GM19463 (cell line): ENCODE results near the gene GRIN2A.

Source experiments
- ATAC-seq: cut with Tn5 transposase; IDR thresholded peaks from one replicate; pipeline ENCODE4 v1.9.1; 2021; ENCODE audit warnings: mild to moderate bottlenecking, moderate library complexity; ENCODE audit not compliant: unreplicated experiment

GRIN2A gene

GRCh38 chr16:9791556-9791955, 390.7 kb downstream of the GRIN2A start:
- ATAC-seq: no peak

DNA sequence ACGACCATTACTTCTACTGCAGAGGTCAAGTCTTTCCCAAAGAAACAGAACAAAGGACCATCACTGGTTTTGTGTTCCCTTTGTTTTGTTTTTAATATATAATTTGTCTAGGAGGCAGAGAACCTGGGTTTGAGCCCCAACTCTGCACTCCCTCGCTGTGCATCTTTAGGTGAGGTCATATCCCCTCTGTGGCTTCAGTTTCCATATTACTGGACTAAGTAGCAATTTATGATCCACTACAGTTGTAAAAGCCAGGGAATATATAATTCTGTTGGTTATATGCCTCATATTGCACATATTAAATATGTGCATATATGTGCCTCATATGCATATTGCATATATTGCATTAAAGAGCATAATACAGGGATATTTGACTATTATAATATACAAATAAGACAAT, 392.0 kb downstream of the GRIN2A start:
- ATAC-seq: no peak

DNA sequence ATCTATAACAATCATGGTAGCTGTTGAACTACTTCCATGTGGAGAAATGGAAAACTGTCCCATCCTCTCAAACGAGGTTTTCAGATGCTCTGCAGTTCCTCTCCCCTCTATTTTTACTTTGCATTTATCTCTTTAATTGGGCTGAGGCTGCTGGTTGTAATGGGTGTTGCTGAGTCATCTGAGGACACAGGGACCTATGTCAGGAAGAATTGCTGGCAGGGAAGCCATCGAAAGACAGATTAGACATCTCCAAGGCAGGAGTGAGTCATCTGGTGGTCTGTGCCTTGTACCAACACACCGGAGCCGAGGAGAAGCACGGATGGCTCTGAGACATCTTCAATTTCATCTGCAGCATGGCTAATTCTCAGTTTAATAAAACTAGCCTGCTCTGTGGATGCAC, 394.5 kb downstream of the GRIN2A start:
- no peak for ATAC-seq

GRCh38 chr16:9780831-9781230, 401.4 kb downstream of the GRIN2A start:
- ATAC-seq: no peak

- no peak for ATAC-seq
Measured at GRCh38 chr16:9778849-9779248, 403.4 kb downstream of the GRIN2A start.

DNA sequence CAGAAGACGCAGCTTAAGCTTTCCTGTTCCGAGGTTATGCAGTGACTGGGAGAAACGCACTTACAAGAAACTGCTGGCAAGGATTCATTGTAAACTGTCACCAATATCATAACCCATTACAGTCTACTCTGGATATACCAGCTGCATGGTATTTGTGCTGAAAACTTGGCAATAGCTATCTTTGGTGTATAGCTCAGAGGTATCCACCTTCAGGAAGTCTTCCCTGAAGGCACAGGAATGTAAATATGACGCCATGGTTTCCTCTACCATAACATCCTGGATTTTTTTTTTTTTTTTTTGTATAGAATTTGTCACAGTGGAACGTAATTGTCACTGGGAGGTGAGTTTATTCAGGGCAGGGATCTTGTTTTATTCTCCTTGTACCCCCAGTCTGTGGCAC, 406.2 kb downstream of the GRIN2A start:
- no peak for ATAC-seq

DNA sequence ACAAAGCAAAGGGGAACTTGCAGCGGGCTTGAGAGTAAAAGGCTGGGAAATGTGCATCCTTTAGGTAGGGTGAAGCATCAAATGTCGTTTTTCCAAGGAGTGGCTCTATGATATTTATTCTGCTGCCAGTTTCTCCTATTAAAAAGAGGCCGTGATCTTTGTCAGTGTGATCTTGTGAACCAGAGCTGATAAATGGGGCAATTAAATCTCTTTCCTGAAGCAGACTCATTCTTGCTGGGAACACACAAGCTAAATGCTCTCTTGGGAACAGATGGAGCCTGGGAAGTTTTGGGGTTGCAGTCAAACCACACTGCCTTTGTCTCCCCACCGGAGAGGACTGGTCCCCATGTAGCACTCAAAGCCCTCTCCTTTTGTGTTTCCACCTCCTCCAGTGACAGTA, 408.9 kb downstream of the GRIN2A start:
- no peak for ATAC-seq

DNA sequence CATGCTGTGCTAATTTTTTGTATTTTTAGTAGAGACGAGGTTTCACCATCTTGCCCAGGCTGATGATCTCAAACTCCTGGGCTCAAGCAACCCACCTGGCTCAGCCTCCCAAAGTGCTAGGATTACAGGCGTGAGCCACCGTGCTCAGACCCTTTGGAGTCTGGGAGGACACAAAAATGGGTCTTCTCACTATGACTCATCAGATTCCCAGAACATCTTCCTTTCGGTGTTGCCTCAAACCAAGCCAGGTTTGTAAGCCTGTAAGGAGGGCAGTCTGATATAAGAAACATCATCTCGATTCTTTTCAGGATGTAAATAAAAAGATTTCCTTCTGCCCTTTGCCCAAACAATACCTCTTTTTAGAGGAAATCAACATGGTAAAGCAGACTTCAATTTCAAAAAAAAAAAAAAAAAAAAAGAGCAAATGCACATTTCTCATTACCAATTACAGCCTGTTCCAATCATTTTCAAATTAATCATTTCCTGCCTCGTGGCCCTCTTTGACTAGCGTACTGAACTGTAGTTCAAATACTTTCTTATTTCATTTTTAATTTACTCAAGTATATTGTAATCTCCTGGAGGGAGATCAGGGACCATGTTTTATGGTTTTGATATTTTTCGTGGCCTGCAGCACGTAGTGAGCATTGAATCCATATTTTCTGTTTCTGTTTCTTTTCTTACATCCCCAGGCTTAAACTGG, 409.6 kb downstream of the GRIN2A start:
- no peak for ATAC-seq

- ATAC-seq: no peak
Measured at GRCh38 chr16:9766891-9767290, 415.3 kb downstream of the GRIN2A start.

DNA sequence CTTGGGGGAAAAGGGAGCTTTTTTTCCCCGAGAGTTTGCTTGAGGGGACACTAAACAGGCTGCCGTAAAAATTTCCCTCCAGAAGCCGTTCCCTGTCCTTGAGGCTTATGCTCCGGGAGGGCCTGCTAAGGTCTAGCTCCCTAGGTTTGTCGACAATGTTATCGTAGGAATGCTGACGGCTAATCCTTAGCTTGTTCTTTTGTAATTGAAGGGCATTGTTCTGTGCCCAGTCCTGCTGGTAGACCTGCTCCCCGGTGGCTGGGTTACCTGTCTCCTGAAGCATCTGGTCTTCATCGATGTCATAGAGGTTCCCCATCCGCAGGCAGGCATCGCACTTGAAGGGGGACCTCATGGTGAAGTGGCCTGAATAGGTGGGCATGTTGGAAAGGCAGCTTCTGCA, 418.7 kb downstream of the GRIN2A start:
- ATAC-seq: no peak

- no peak for ATAC-seq
Measured at GRCh38 chr16:9761870-9762269, 420.4 kb downstream of the GRIN2A start.

GRCh38 chr16:9757687-9758086, 424.5 kb downstream of the GRIN2A start:
- no peak for ATAC-seq

DNA sequence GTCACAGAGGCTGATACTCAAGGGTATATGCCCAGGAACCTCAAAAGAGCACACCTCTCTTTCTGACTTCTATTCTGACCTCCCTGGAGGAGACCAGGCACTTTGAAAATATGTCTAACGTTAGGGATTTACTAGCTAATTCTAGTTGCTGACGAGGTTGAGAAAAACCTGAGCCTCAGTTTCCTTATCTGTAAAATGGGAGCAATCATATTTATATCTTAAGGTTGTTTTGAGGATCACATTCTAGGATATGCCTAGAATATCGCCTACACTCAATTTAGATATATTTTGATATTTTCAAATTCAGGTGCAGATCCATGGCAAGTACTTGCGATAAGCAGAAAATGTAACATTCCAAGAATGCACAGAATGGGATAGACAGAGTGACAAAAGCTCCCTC, 425.8 kb downstream of the GRIN2A start:
- ATAC-seq: no peak

DNA sequence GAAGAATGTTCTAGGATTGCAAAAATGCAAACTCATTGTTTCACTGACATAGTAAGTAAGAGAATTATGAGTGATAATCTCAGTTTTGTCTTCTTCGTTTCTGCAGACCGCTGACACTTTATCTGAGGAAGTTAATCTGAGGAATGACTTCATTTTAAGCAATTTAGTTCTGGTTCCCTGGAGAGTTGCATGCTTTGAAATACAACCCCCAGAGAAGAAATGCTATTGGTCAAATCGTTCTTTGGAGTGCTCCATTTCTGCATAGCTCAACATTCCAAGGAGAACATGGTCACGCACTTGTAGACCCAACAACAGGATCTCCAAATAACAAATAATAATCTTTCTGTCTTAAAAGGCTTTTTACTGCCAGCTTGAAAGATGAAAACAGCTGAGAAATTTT, 427.1 kb downstream of the GRIN2A start:
- ATAC-seq: no peak

- no peak for ATAC-seq
Measured at GRCh38 chr16:9741776-9742175, 440.5 kb downstream of the GRIN2A start.

DNA sequence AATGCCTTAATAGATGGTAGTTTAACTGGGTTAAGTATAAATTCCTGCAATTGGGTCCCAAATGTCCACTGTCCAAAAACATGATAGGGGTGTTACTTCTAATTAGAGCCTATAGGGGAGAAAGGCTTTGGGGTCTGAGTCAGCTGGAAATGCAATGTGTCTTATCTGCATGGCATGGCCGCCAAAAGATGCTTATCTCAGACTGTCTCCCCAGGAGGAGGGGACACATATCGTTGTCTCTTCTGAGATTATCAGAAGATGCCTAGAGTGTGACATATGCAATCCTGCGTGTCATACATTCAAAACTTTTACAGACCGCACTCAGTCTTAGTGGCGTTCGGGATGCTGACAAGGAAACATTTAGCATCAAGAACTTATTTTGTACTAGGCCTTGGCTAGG, 442.9 kb downstream of the GRIN2A start:
- ATAC-seq: no peak

DNA sequence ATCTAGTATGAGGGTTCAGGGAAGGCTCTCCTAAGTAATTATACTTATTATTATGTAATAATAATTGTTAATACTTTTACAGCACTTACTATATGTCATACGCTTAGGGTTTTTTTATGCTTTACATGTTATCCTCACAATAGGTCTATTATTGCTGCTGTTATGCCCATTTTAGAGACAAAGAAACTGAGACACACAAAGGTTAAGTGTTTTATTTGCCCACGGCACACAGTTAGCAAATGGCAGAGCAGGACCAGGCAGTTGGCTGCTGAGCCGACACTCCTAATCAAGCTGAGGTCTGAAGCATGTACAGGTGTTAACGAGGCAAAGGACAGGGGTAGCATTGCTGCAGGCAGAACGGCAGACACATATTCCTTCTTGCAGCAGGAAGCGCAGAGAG, 443.5 kb downstream of the GRIN2A start:
- no peak for ATAC-seq

GRCh38 chr16:9736547-9736946, 445.7 kb downstream of the GRIN2A start:
- ATAC-seq: no peak

GRCh38 chr16:9723136-9723535, 459.1 kb downstream of the GRIN2A start:
- ATAC-seq: no peak

- no peak for ATAC-seq
Measured at GRCh38 chr16:9713907-9714306, 468.3 kb downstream of the GRIN2A start.

DNA sequence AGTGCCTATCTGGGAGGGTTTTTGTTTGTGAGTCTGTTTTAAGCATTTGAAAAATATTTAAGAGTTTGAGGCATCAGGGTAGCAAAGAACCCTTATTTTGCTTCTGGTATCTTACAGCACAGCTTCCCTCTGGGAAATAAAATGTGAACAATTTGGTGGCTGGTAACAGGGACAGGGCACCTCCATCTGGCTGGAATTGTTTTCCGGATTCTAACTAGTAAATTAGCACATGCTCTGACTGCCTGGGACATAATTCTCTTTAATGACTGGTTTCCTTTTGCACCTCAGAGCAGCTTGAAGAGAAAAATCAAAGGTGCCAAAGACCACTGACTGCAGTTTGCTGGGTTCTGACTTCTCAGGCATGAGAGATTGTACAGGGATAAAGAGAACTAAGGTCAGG, 469.1 kb downstream of the GRIN2A start:
- ATAC-seq: no peak

- no peak for ATAC-seq
Measured at GRCh38 chr16:9708972-9709620, 473.1 kb downstream of the GRIN2A start.
